Measurements from ENCODE around the gene SIAH2. TPM values are rescaled to one million over a fixed set of nuclear protein-coding genes. Genes with fewer than 3 reads are reported as not detected.
A peak's percentile ranks its signal among the peaks of the same experiment; 100 is the strongest.

The SIAH2 gene
- total RNA-seq, 2 donors from 2014 or later, result 17.1 to 30.3 TPM

GRCh38 chr3:150787741-150788370 is 24.9 kb upstream of the SIAH2 start:
- Histone ChIP-seq H3K27ac (no peak overlapping the region), H3K9me3 (no peaks in the 10 kb centered on the region), H3K36me3 (replicated peaks in 1 of 2; ENCODE audit: insufficient read depth in 1 of 2, low read depth in 2 of 2) (no peaks in the 10 kb centered on the region), H3K4me3 (no peak overlapping the region), H3K27me3 (no peaks in the 10 kb centered on the region), H3K4me1 (peaks cover 5% of the 10 kb centered on the region)
- ATAC-seq, result peak; percentile 92
- 2 to 3% methylated on average over 10 of the region's 10 CpGs for WGBS, 2 donors
- intact Hi-C loops (cut with DNase I), result no loop called here
- peak; percentile 86 to 95 (median 93) for TF ChIP-seq CTCF (IDR thresholded peaks at IDR 0.05)
- no peak for TF ChIP-seq POLR2A (IDR thresholded peaks at IDR 0.05)
- peak; percentile 86 to 92 (median 90) for DNase-seq

DNA sequence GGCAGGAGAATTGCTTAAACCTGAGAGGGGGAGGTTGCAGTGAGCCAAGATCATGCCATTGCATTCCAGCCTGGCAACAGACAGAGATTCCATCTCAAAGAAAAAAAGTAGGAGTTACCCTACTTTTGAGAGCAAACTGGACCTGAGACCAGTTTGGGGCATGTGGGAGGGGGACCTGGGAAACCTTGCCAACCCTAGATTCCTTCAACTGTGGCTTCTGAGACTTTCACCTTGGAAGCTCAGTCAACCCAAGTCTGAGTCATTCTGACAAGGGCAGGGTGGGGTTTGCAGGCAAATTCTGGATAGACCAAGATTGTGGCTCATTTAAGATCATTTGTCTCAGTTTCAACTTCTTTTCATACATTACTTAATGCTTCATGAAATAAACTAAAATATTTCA is 23.8 kb upstream of the SIAH2 start:
- no peaks in the 10 kb centered on the region for H3K9me3 ChIP-seq
- intact Hi-C loops (cut with DNase I), result no loop called here
- no peak for TF ChIP-seq CTCF (IDR thresholded peaks at IDR 0.05)
- no peak for TF ChIP-seq POLR2A (IDR thresholded peaks at IDR 0.05)

DNA sequence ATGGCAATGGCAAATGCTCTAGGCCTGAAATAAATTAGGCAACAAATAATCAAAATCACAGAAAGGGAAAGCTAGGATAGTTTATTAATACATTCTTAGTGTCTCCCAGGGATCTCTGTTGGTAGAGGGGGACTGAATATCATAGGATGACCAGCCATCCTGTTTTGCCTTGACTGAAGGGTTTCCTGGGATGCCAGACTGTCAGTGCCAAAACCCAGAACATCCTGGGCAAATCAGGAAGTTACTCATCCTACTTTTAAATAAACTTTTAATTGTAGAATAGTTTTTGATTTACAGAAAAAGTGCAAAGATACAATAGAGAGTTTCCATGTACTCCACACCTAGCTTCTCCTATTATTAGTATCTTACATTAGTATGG is 21.8 kb upstream of the SIAH2 start:
- no peak overlapping the region for H3K27ac ChIP-seq
- DNase-seq (no peak), ATAC-seq (no peak)
- H3K27me3 ChIP-seq, result no peaks in the 10 kb centered on the region
- H3K9me3 ChIP-seq, result no peaks in the 10 kb centered on the region
- peaks cover 5% of the 10 kb centered on the region for H3K4me1 ChIP-seq
- intact Hi-C loops (cut with DNase I), result loop anchor here (5.0 kb wide), 1 partner anchor 363 kb away; no protein-coding TSS in a partner anchor
- no peak for TF ChIP-seq CTCF (IDR thresholded peaks at IDR 0.05)
- no peak for TF ChIP-seq POLR2A (IDR thresholded peaks at IDR 0.05)
- H3K4me3 ChIP-seq, result no peak overlapping the region
- H3K36me3 ChIP-seq (replicated peaks in 1 of 2; ENCODE audit: insufficient read depth in 1 of 2, low read depth in 2 of 2), result no peaks in the 10 kb centered on the region

More for the DNA sequence above, 23.8 kb upstream of the SIAH2 start:
- no peak for DNase-seq
- Histone ChIP-seq H3K27me3 (no peaks in the 10 kb centered on the region), H3K4me1 (peaks cover 5% of the 10 kb centered on the region), H3K27ac (no peak overlapping the region), H3K36me3 (replicated peaks in 1 of 2; ENCODE audit: insufficient read depth in 1 of 2, low read depth in 2 of 2) (no peaks in the 10 kb centered on the region), H3K4me3 (no peak overlapping the region)
- no peak for ATAC-seq

- intact Hi-C loops (cut with DNase I), result loop anchor here (5.0 kb wide), 1 partner anchor 363 kb away; no protein-coding TSS in a partner anchor
- no peak overlapping the region for H3K4me3 ChIP-seq
- no peak for ATAC-seq
Measured at GRCh38 chr3:150783920-150784746, 21.2 kb upstream of the SIAH2 start.

More at GRCh38 chr3:150783920-150784746, 21.2 kb upstream of the SIAH2 start:
- H3K27me3 ChIP-seq, result no peaks in the 10 kb centered on the region
- H3K4me1 ChIP-seq, result peaks cover 5% of the 10 kb centered on the region
- 84 to 85% methylated on average over 5 of the region's 5 CpGs for WGBS, 2 donors
- no peaks in the 10 kb centered on the region for H3K9me3 ChIP-seq
- no peak for DNase-seq
- H3K27ac ChIP-seq, result no peak overlapping the region
- H3K36me3 ChIP-seq (replicated peaks in 1 of 2; ENCODE audit: insufficient read depth in 1 of 2, low read depth in 2 of 2), result no peaks in the 10 kb centered on the region
- TF ChIP-seq CTCF (IDR thresholded peaks at IDR 0.05), result no peak
